Mesendoderm (in vitro differentiated cells): ENCODE measurements around the gene PRKCA.

Source experiments
- DNase-seq: peaks from one replicate; pipeline ENCODE4 v3.0.0; 2013
- H2AK5ac ChIP-seq: 2 replicates; pipeline ENCODE4 v1.6.1; 2013; ENCODE audit warnings: low read length, inconsistent platforms
- H2BK120ac ChIP-seq: 2 replicates; pipeline ENCODE4 v1.6.1; 2013; ENCODE audit warnings: low read depth, mild to moderate bottlenecking, low read length, moderate library complexity, mixed read lengths
- H2BK15ac ChIP-seq: replicated peaks from 2 replicates; pipeline ENCODE4 v1.6.1; 2013; ENCODE audit warnings: low read depth, mild to moderate bottlenecking, moderate library complexity
- H2BK5ac ChIP-seq: 2 replicates; pipeline ENCODE4 v1.6.1; 2013; ENCODE audit warnings: low read length, inconsistent platforms
- H3K18ac ChIP-seq: 2 replicates; pipeline ENCODE4 v1.6.1; 2013; ENCODE audit warnings: mild to moderate bottlenecking, low read length, mixed read lengths
- H3K23ac ChIP-seq: one replicate; pipeline ENCODE4 v1.6.1; 2013; ENCODE audit warnings: low read length
- H3K27ac ChIP-seq: 2 replicates; pipeline ENCODE4 v1.5.1; 2013; ENCODE audit warnings: low read depth, mild to moderate bottlenecking, inconsistent platforms, low read length, moderate library complexity
- H3K27me3 ChIP-seq: 2 replicates; pipeline ENCODE4 v1.6.1; 2013; ENCODE audit warnings: low read length, control low read depth, mild to moderate bottlenecking, inconsistent platforms; ENCODE audit not compliant: insufficient read depth, poor library complexity
- H3K36me3 ChIP-seq: 2 replicates; pipeline ENCODE4 v1.6.1; 2013; ENCODE audit warnings: low read length, inconsistent platforms; ENCODE audit not compliant: control insufficient read depth, insufficient read depth
- H3K4ac ChIP-seq: one replicate; pipeline ENCODE4 v1.6.1; 2013; ENCODE audit warnings: low read depth, mild to moderate bottlenecking, low read length, moderate library complexity
- H3K4me1 ChIP-seq: 2 replicates; pipeline ENCODE4 v1.6.1; 2013; ENCODE audit warnings: low read depth, low read length, inconsistent platforms; ENCODE audit not compliant: control insufficient read depth
- H3K4me2 ChIP-seq: 2 replicates; pipeline ENCODE4 v1.6.1; 2013; ENCODE audit warnings: low read length
- H3K4me3 ChIP-seq: 2 replicates; pipeline ENCODE4 v1.5.1; 2013; ENCODE audit warnings: mild to moderate bottlenecking, low read length
- H3K56ac ChIP-seq: one replicate; pipeline ENCODE4 v1.6.1; 2013; ENCODE audit warnings: low read length
- H3K79me1 ChIP-seq: 2 replicates; pipeline ENCODE4 v1.6.1; 2013; ENCODE audit warnings: low read length, inconsistent platforms
- H3K79me2 ChIP-seq: 2 replicates; pipeline ENCODE4 v1.6.1; 2013; ENCODE audit warnings: mild to moderate bottlenecking, low read length; ENCODE audit not compliant: control insufficient read depth, insufficient read depth
- H3K9ac ChIP-seq: 2 replicates; pipeline ENCODE4 v1.6.1; 2013; ENCODE audit warnings: low read length, inconsistent platforms
- H4K5ac ChIP-seq: one replicate; pipeline ENCODE4 v1.6.1; 2013; ENCODE audit warnings: low read length
- H4K8ac ChIP-seq: one replicate; pipeline ENCODE4 v1.6.1; 2013; ENCODE audit warnings: low read depth, mild to moderate bottlenecking, control low read depth, low read length, moderate library complexity
- WGBS: extraction: QIAGEN DNeasy Blood & Tissue Kit; methylation state at CpG from one replicate; pipeline ENCODE4 v1.1.7; 2013; ENCODE audit warnings: low lambda C conversion rate, missing lambda C conversion rate; ENCODE audit not compliant: insufficient coverage; ENCODE audit errors: extremely low coverage; 5-methylcytosine and 5-hydroxymethylcytosine counted together

PRKCA gene

DNA sequence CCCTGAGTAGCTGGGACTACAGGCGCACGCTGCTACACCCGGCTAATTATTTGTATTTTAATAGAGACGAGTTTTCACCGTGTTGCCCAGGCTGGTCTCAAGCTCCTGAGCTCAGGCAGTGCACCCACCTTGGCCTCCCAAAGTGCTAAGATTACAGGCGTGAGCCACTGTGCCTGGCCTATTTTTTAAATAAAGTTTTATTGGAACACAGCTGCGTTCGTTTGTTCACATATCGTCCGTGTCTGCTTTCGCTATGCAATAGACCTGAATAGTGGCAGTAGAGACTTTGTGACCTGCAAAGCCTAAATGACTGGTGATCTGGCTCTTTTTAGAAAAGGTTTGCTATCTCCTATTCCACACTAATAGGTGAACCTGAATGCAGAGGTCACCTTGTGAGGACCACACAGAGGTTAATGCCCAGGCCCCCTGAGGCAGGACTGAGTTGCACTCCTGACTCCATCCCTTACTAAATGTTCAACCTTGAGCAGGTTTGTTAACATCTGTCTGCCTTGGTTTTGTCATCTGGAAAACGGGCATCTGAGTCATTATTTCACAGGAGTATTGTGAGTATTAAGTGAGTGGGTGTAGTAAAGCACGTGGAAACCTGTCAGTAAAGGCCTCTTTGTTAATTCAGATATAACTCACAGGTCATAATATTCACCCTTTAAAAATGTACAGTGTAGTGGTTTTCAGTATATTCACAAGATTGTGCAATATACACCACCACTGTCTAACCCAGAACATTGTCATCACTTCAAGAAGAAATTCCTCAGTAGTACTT lies 375.0 kb downstream of the PRKCA start:
- no peak overlapping the region for H4K5ac ChIP-seq
- no peaks in the 10 kb centered on the region for H3K36me3 ChIP-seq
- no peak overlapping the region for H3K56ac ChIP-seq
- no peak overlapping the region for H3K4me2 ChIP-seq
- no peak overlapping the region for H3K4me3 ChIP-seq
- H3K9ac ChIP-seq = no peak overlapping the region
- no peaks in the 10 kb centered on the region for H3K4me1 ChIP-seq
- H3K27ac ChIP-seq = no peak overlapping the region
- no peak overlapping the region for H4K8ac ChIP-seq
- no CpG with 5 or more reads among the region's 13 CpGs for WGBS
- H3K18ac ChIP-seq = no peak overlapping the region
- H3K23ac ChIP-seq = no peak overlapping the region
- no peak overlapping the region for H2BK120ac ChIP-seq
- H2BK5ac ChIP-seq = no peak overlapping the region
- H3K4ac ChIP-seq = no peak overlapping the region
- DNase-seq = no peak
- H2BK15ac ChIP-seq = no peak overlapping the region
- no peak overlapping the region for H2AK5ac ChIP-seq
- H3K79me2 ChIP-seq = no peaks in the 10 kb centered on the region
- no peaks in the 10 kb centered on the region for H3K27me3 ChIP-seq
- H3K79me1 ChIP-seq = no peaks in the 10 kb centered on the region

- no peak overlapping the region for H2AK5ac ChIP-seq
- H3K4me1 ChIP-seq = no peaks in the 10 kb centered on the region
- no peak overlapping the region for H3K4me2 ChIP-seq
- H3K27ac ChIP-seq = no peak overlapping the region
- H4K5ac ChIP-seq = no peak overlapping the region
- H4K8ac ChIP-seq = no peak overlapping the region
- no CpG with 5 or more reads among the region's 1 CpG for WGBS
- H3K4me3 ChIP-seq = no peak overlapping the region
- no peak overlapping the region for H2BK120ac ChIP-seq
- H2BK15ac ChIP-seq = no peak overlapping the region
- H3K18ac ChIP-seq = no peak overlapping the region
- H2BK5ac ChIP-seq = no peak overlapping the region
- DNase-seq = no peak
- H3K56ac ChIP-seq = no peak overlapping the region
- no peak overlapping the region for H3K9ac ChIP-seq
- H3K4ac ChIP-seq = no peak overlapping the region
- no peaks in the 10 kb centered on the region for H3K36me3 ChIP-seq
- no peak overlapping the region for H3K23ac ChIP-seq
- no peaks in the 10 kb centered on the region for H3K27me3 ChIP-seq
- H3K79me2 ChIP-seq = no peaks in the 10 kb centered on the region
- no peaks in the 10 kb centered on the region for H3K79me1 ChIP-seq
Measured at GRCh38 chr17:66678061-66678460, 375.6 kb downstream of the PRKCA start.

DNA sequence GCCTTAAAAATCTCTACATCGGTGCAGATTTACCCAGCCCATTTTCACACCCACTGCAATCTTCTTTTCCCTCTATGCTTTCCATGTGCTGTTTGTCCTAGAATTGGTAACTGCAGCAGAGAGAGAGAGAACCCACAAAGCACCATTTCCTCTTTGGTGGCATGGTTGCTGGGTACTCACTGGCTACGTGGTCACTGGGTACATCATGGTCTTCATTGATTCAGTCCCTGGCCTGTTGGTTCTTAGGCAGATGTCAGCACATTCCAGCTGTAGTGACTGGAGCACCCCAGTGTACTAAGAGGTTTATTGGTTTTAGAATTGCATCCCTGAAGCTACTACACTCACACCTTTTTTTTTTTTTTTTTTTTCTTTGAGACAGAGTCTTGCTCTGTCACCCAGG lies 376.4 kb downstream of the PRKCA start:
- Histone ChIP-seq H3K27me3 (no peaks in the 10 kb centered on the region), H2BK15ac (no peak overlapping the region), H4K5ac (no peak overlapping the region), H4K8ac (no peak overlapping the region), H2BK5ac (no peak overlapping the region), H3K9ac (no peak overlapping the region), H2AK5ac (no peak overlapping the region), H3K56ac (no peak overlapping the region), H3K23ac (no peak overlapping the region), H3K4me2 (no peak overlapping the region), H3K4me3 (no peak overlapping the region), H3K27ac (no peak overlapping the region), H3K4me1 (no peaks in the 10 kb centered on the region), H3K79me1 (no peaks in the 10 kb centered on the region), H3K36me3 (no peaks in the 10 kb centered on the region), H3K18ac (no peak overlapping the region), H2BK120ac (no peak overlapping the region), H3K4ac (no peak overlapping the region), H3K79me2 (no peaks in the 10 kb centered on the region)
- DNase-seq = no peak
- no CpG with 5 or more reads among the region's 2 CpGs for WGBS

DNA sequence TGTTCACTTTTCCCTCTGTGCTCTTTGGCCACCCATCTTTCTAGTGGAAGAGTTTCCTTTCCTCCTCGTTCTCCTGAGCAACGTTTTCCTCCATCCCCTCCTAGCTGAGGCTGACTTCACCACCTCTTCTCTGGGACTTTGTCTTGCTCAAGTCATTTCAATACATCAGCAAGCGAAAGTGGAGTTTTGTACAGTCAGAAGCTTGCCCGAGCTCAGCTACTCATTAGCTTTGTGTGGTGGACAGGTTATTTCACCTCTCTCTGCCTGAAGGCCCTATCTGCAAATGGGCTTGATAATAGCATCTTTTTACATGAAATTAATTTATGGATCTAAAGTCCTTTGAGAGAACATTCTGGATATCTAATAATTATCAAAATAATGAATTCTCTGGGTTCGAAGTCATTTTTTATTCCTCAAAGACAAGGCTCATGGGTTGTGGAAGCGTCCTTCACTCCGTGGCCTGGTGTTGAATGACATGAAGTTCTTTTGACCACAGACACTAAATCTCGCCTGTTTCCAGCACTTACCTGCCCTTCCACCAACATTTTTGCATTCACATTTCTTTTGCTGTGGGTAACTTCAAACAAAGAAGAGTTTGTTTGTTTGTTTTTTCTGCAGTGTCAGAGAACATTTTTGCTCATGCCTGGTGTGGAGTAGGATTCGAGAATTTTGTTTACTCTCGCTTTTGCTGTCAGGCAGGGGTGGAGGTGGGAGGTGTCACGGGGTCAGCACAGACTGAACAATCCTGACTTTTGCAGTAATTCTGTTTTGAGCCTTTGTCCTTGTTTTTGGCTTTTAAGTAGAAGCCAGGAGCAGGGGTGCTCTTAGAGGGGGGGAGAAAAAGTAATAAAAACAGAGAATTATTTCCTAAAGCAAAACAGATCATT lies 377.5 kb downstream of the PRKCA start:
- no peak overlapping the region for H2BK15ac ChIP-seq
- no peak overlapping the region for H2AK5ac ChIP-seq
- no peak overlapping the region for H2BK120ac ChIP-seq
- H3K79me2 ChIP-seq = no peaks in the 10 kb centered on the region
- H3K56ac ChIP-seq = no peak overlapping the region
- H3K4ac ChIP-seq = no peak overlapping the region
- DNase-seq = no peak
- no peak overlapping the region for H3K9ac ChIP-seq
- H4K8ac ChIP-seq = no peak overlapping the region
- H3K4me3 ChIP-seq = no peak overlapping the region
- H3K27ac ChIP-seq = no peak overlapping the region
- no peaks in the 10 kb centered on the region for H3K79me1 ChIP-seq
- no peak overlapping the region for H2BK5ac ChIP-seq
- H3K4me2 ChIP-seq = no peak overlapping the region
- H3K36me3 ChIP-seq = no peaks in the 10 kb centered on the region
- H3K23ac ChIP-seq = no peak overlapping the region
- H3K18ac ChIP-seq = no peak overlapping the region
- H3K4me1 ChIP-seq = no peaks in the 10 kb centered on the region
- no CpG with 5 or more reads among the region's 11 CpGs for WGBS
- no peak overlapping the region for H4K5ac ChIP-seq
- H3K27me3 ChIP-seq = no peaks in the 10 kb centered on the region

- no peak overlapping the region for H3K27ac ChIP-seq
- no peak overlapping the region for H3K4me3 ChIP-seq
- WGBS = no CpG with 5 or more reads among the region's 5 CpGs
- H3K9ac ChIP-seq = no peak overlapping the region
- H4K5ac ChIP-seq = no peak overlapping the region
- H3K4me2 ChIP-seq = no peak overlapping the region
- H2BK15ac ChIP-seq = no peak overlapping the region
- H2BK5ac ChIP-seq = no peak overlapping the region
- no peaks in the 10 kb centered on the region for H3K79me1 ChIP-seq
- H3K36me3 ChIP-seq = no peaks in the 10 kb centered on the region
- no peak overlapping the region for H3K4ac ChIP-seq
- H3K23ac ChIP-seq = no peak overlapping the region
- DNase-seq = no peak
- no peak overlapping the region for H3K18ac ChIP-seq
- H3K27me3 ChIP-seq = no peaks in the 10 kb centered on the region
- H3K4me1 ChIP-seq = no peaks in the 10 kb centered on the region
- no peak overlapping the region for H2BK120ac ChIP-seq
- no peak overlapping the region for H2AK5ac ChIP-seq
- no peak overlapping the region for H3K56ac ChIP-seq
- H4K8ac ChIP-seq = no peak overlapping the region
- no peaks in the 10 kb centered on the region for H3K79me2 ChIP-seq
Measured at GRCh38 chr17:66682283-66682682, 379.9 kb downstream of the PRKCA start.
